ENCODE measurements around the gene TMSB10. TPM values are rescaled to one million over a fixed set of nuclear protein-coding genes. Genes with fewer than 3 reads are reported as not detected.

TMSB10 gene
- total and polyA plus RNA-seq, 4 experiments from 2014 or later = 1,218 to 6,561 (median 3,402) TPM

- H3K27me3 Mint-ChIP-seq = no peaks in the 10 kb centered on the region
- CTCF ChIA-PET (ENCODE audit: partially characterized antibody) = interaction anchor here (3.8 to 16.2 kb wide), 3 partner anchors 16 to 23 kb away, joined by 24 to 267 read pairs (median 114); partner anchors contain the start of gene TRABD2A
- H3K27ac Mint-ChIP-seq = peak overlapping the region; percentile 90 to 96 (median 93)
- peaks cover 42 to 69% (median 49%) of the 10 kb centered on the region in 4 donors for H3K4me1 Mint-ChIP-seq
- intact Hi-C loops (cut with micrococcal nuclease) = loop anchor here (1.0 kb wide), 3 partner anchors 9 to 22 kb away; no protein-coding TSS in a partner anchor
- H3K27me3 ChIP-seq (ENCODE audit: insufficient read depth, low read length) = no peaks in the 10 kb centered on the region
- DNase-seq = peak in 2 of 5 donors; percentile 25 to 60
- H3K4me3 ChIP-seq (ENCODE audit: low read length in 2 of 2) = peak overlapping the region; percentile 11 to 69
- H3K4me3 Mint-ChIP-seq = peak overlapping the region; percentile 90 to 97 (median 94)
- H3K9me3 Mint-ChIP-seq = peaks cover 0 to 16% (median 4%) of the 10 kb centered on the region in 8 donors
- H3K4me1 ChIP-seq (ENCODE audit: insufficient read depth, low read length) = peaks cover 39% of the 10 kb centered on the region
- peaks cover 6% of the 10 kb centered on the region for H3K36me3 ChIP-seq (ENCODE audit: insufficient read depth, low read length)
- H3K36me3 Mint-ChIP-seq = peaks cover 21 to 29% of the 10 kb centered on the region in 2 donors
- POLR2A ChIA-PET (ENCODE audit: partially characterized antibody) = interaction anchor here (1.2 to 6.7 kb wide), 20 partner anchors 9 to 422 kb away, joined by 3 to 221 read pairs (median 26); partner anchors contain the start of genes KCMF1 and TRABD2A
- H3K27ac ChIP-seq (ENCODE audit: low read depth, low read length) = peak overlapping the region; percentile 71
- H3K9me3 ChIP-seq (ENCODE audit: control insufficient read depth in 1 of 2, low read length in 2 of 2) = peaks cover 0 to 9% of the 10 kb centered on the region in 2 donors
These were observed 710 bp upstream of the TMSB10 start for GRCh38 chr2:84904717-84905174.

- Mint-ChIP-seq H3K27me3 (no peaks in the 10 kb centered on the region), H3K4me1 (peaks cover 44 to 69% (median 48%) of the 10 kb centered on the region in 4 donors), H3K36me3 (peaks cover 21 to 29% of the 10 kb centered on the region in 2 donors), H3K27ac (peak overlapping the region; percentile 90 to 97 (median 95)), H3K4me3 (peak overlapping the region; percentile 90 to 97 (median 94)), H3K9me3 (peaks cover 0 to 17% (median 4%) of the 10 kb centered on the region in 8 donors)
- peak; percentile 38 to 67 (median 46) for DNase-seq
- no peaks in the 10 kb centered on the region for H3K27me3 ChIP-seq (ENCODE audit: insufficient read depth, low read length)
- peak overlapping the region; percentile 69 to 92 for H3K4me3 ChIP-seq (ENCODE audit: low read length in 2 of 2)
- ChIA-PET POLR2A (ENCODE audit: partially characterized antibody) (interaction anchor here (0.7 to 6.7 kb wide), 37 partner anchors 8 to 1535 kb away, joined by 3 to 221 read pairs (median 8); partner anchors contain the start of genes DNAH6, KCMF1, KDM3A and SUCLG1), CTCF (ENCODE audit: partially characterized antibody) (interaction anchor here (0.7 to 16.2 kb wide), 13 partner anchors 10 to 380 kb away, joined by 3 to 267 read pairs (median 4); partner anchors contain the start of gene TRABD2A)
- H3K9me3 ChIP-seq (ENCODE audit: control insufficient read depth in 1 of 2, low read length in 2 of 2) = peaks cover 0 to 9% of the 10 kb centered on the region in 2 donors
- H3K27ac ChIP-seq (ENCODE audit: low read depth, low read length) = peak overlapping the region; percentile 71
- H3K4me1 ChIP-seq (ENCODE audit: insufficient read depth, low read length) = peaks cover 34% of the 10 kb centered on the region
- peaks cover 6% of the 10 kb centered on the region for H3K36me3 ChIP-seq (ENCODE audit: insufficient read depth, low read length)
- intact Hi-C loops (cut with micrococcal nuclease) = loop anchor here (2.0 kb wide), 1 partner anchor 64 kb away; the partner anchor contains the start of gene KCMF1
These were observed 848 bp downstream of the TMSB10 start for GRCh38 chr2:84906108-84906899.

GRCh38 chr2:84906900-84907714 is 1.7 kb downstream of the TMSB10 start:
- H3K4me1 ChIP-seq (ENCODE audit: insufficient read depth, low read length) = peaks cover 34% of the 10 kb centered on the region
- peaks cover 6% of the 10 kb centered on the region for H3K36me3 ChIP-seq (ENCODE audit: insufficient read depth, low read length)
- H3K4me3 ChIP-seq (ENCODE audit: low read length in 2 of 2) = peak overlapping the region; percentile 69 to 92
- H3K9me3 ChIP-seq (ENCODE audit: control insufficient read depth in 1 of 2, low read length in 2 of 2) = peaks cover 0 to 9% of the 10 kb centered on the region in 2 donors
- Mint-ChIP-seq H3K27me3 (no peaks in the 10 kb centered on the region), H3K9me3 (peaks cover 0 to 17% (median 4%) of the 10 kb centered on the region in 8 donors), H3K27ac (peak overlapping the region; percentile 90 to 97 (median 95)), H3K36me3 (peaks cover 21 to 29% of the 10 kb centered on the region in 2 donors), H3K4me1 (peaks cover 45 to 69% (median 49%) of the 10 kb centered on the region in 4 donors), H3K4me3 (peak overlapping the region; percentile 90 to 97 (median 94))
- H3K27me3 ChIP-seq (ENCODE audit: insufficient read depth, low read length) = no peaks in the 10 kb centered on the region
- peak overlapping the region; percentile 71 for H3K27ac ChIP-seq (ENCODE audit: low read depth, low read length)
- ChIA-PET CTCF (ENCODE audit: partially characterized antibody) (interaction anchor here (0.7 to 16.2 kb wide), 11 partner anchors 9 to 381 kb away, joined by 3 to 267 read pairs (median 6); partner anchors contain the start of gene TRABD2A), POLR2A (ENCODE audit: partially characterized antibody) (interaction anchor here (0.7 to 6.7 kb wide), 31 partner anchors 11 to 1534 kb away, joined by 3 to 221 read pairs (median 10); partner anchors contain the start of genes DNAH6, KCMF1, KDM3A and SUCLG1)
- DNase-seq = peak; percentile 65 to 73 (median 70)
- intact Hi-C loops (cut with micrococcal nuclease) = loop anchor here (2.0 kb wide), 1 partner anchor 64 kb away; the partner anchor contains the start of gene KCMF1

GRCh38 chr2:84908948-84909713 is 3.7 kb downstream of the TMSB10 start:
- ChIA-PET CTCF (ENCODE audit: partially characterized antibody) (interaction anchor here (0.9 to 16.2 kb wide), 6 partner anchors 11 to 60 kb away, joined by 3 to 267 read pairs (median 4); partner anchors contain the start of gene TRABD2A), POLR2A (ENCODE audit: partially characterized antibody) (interaction anchor here (0.7 to 6.7 kb wide), 11 partner anchors 10 to 127 kb away, joined by 3 to 221 read pairs (median 54); partner anchors contain the start of genes KCMF1 and TRABD2A)
- Histone ChIP-seq H3K9me3 (ENCODE audit: control insufficient read depth in 1 of 2, low read length in 2 of 2) (peaks cover 0 to 9% of the 10 kb centered on the region in 2 donors), H3K27me3 (ENCODE audit: insufficient read depth, low read length) (no peaks in the 10 kb centered on the region), H3K4me3 (ENCODE audit: low read length in 2 of 2) (peak overlapping the region in 1 of 2 donors; percentile 24), H3K4me1 (ENCODE audit: insufficient read depth, low read length) (peaks cover 31% of the 10 kb centered on the region), H3K27ac (ENCODE audit: low read depth, low read length) (peak overlapping the region; percentile 36), H3K36me3 (ENCODE audit: insufficient read depth, low read length) (peaks cover 6% of the 10 kb centered on the region)
- DNase-seq = peak; percentile 74 to 84 (median 78)
- Mint-ChIP-seq H3K27ac (peak overlapping the region; percentile 88 to 97 (median 91)), H3K4me1 (peaks cover 35 to 55% (median 40%) of the 10 kb centered on the region in 4 donors), H3K36me3 (peaks cover 21 to 29% of the 10 kb centered on the region in 2 donors), H3K27me3 (no peaks in the 10 kb centered on the region), H3K9me3 (peaks cover 0 to 17% (median 4%) of the 10 kb centered on the region in 8 donors), H3K4me3 (peak overlapping the region; percentile 79 to 97 (median 94))
- intact Hi-C loops (cut with micrococcal nuclease) = loop anchor here (1.0 kb wide), 2 partner anchors 11 to 16 kb away; no protein-coding TSS in a partner anchor

- Mint-ChIP-seq H3K27ac (peak overlapping the region in 1 of 7 donors; percentile 90), H3K4me3 (no peak overlapping the region), H3K27me3 (no peaks in the 10 kb centered on the region), H3K9me3 (peaks cover 0 to 13% (median 4%) of the 10 kb centered on the region in 8 donors), H3K36me3 (peaks cover 16 to 21% of the 10 kb centered on the region in 2 donors), H3K4me1 (peaks cover 30 to 40% (median 35%) of the 10 kb centered on the region in 4 donors)
- Histone ChIP-seq H3K9me3 (ENCODE audit: control insufficient read depth in 1 of 2, low read length in 2 of 2) (peaks cover 0 to 9% of the 10 kb centered on the region in 2 donors), H3K4me1 (ENCODE audit: insufficient read depth, low read length) (peaks cover 26% of the 10 kb centered on the region), H3K27me3 (ENCODE audit: insufficient read depth, low read length) (no peaks in the 10 kb centered on the region), H3K4me3 (ENCODE audit: low read length in 2 of 2) (no peak overlapping the region), H3K27ac (ENCODE audit: low read depth, low read length) (no peak overlapping the region), H3K36me3 (ENCODE audit: insufficient read depth, low read length) (peaks cover 4% of the 10 kb centered on the region)
- CTCF ChIA-PET (ENCODE audit: partially characterized antibody) = interaction anchor here (1.4 to 3.5 kb wide), 5 partner anchors 9 to 30 kb away, joined by 3 to 25 read pairs (median 9); partner anchors contain the start of gene TRABD2A
- POLR2A ChIA-PET (ENCODE audit: partially characterized antibody) = interaction anchor here (1.5 kb wide), 1 partner anchor 14 kb away, joined by 5 read pairs; no protein-coding TSS in a partner anchor
- intact Hi-C loops (cut with micrococcal nuclease) = no loop called here
- no peak for DNase-seq
These were observed 5.8 kb downstream of the TMSB10 start for GRCh38 chr2:84911135-84911678.

Data from CD4-positive, alpha-beta memory T cell (primary cell).